SJSA1 (cell line): ENCODE measurements around the gene PLA2G5. TPM values are rescaled to one million over a fixed set of nuclear protein-coding genes. Genes with fewer than 3 reads are reported as not detected.

Experiments used
- DNase-seq, 2 experiments: peaks; one replicate each; pipeline ENCODE4 v3.0.0-alpha.2; 2015 to 2020; ENCODE audit warnings: low spot score in 2 of 2, low read depth in 1 of 2
- H3K27ac ChIP-seq: fragments of 250-450 bp; sonication (Bioruptor Pico); 2 replicates; pipeline ENCODE4 v1.5.1; 2020; ENCODE audit warnings: mild to moderate bottlenecking, moderate library complexity
- H3K27me3 ChIP-seq: fragments of 250-450 bp; sonication (Bioruptor Pico); replicated peaks from 2 replicates; pipeline ENCODE4 v1.5.1; 2020; ENCODE audit warnings: mild to moderate bottlenecking, moderate library complexity
- H3K36me3 ChIP-seq: fragments of 250-450 bp; sonication (Bioruptor Pico); 2 replicates; pipeline ENCODE4 v1.5.1; 2020; ENCODE audit warnings: mild to moderate bottlenecking
- H3K4me1 ChIP-seq: fragments of 250-450 bp; sonication (Bioruptor Pico); replicated peaks from 2 replicates; pipeline ENCODE4 v1.6.1; 2021; ENCODE audit warnings: mild to moderate bottlenecking
- H3K4me3 ChIP-seq: fragments of 250-450 bp; sonication (Bioruptor Pico); 2 replicates; pipeline ENCODE4 v1.5.1; 2020; ENCODE audit warnings: mild to moderate bottlenecking
- H3K9me3 ChIP-seq: fragments of 250-450 bp; sonication (Bioruptor Pico); replicated peaks from 2 replicates; pipeline ENCODE4 v1.5.1; 2020; ENCODE audit warnings: mild to moderate bottlenecking
- total RNA-seq: library from RNA; depleted of rRNA; stranded (reverse); fragments of >200 nt; shearing (Covaris generic); gene quantifications from 2 replicates; pipeline ENCODE4 v1.2.3, GENCODE V29; 2014; rRNA removed

Gene PLA2G5
- total RNA-seq, 1 experiment from 2014 or later = not detected

DNA sequence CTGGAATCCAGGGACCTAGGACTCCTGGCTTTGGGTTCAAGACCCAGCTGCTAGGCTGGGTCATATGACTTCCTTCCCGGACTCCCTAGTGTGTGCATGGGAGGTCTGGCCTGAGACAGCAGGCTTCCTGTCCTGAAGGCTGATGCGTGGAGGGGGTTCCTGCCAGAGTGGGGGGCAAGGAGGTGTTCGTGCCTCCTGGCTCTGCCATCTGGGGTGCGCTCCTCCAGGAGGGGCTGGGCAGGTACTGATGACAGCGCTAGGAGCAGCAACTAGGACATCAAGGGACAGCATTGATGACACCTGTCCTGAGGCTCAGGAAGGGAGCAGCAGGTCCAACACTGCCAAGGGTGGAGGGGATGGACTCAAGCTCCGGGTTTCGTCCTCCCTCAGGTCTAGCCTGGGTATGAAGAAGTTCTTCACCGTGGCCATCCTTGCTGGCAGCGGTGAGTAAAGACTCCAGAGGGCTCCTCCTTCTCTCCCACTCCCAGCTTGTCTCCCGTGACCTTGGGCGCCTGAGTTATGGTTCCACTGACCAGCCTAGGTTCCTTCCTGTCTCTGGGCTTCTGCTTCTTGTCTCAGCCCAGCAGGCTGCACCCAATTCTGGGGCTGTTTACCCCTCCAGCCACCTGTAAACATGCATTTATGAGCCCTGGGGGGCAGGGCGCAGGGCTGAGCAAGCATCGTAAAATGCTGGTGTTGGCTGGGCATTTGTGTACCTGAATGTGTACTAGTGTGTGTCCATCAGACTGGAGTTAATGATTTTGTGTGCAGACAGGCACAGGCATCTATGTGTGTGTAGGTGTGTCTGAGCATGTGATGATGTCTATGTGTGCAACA lies 70.0 kb downstream of the PLA2G5 start:
- Histone ChIP-seq H3K27me3 (no peaks in the 10 kb centered on the region; the same call in 1 of the 2 replicates), H3K27ac (no peak overlapping the region), H3K36me3 (no peaks in the 10 kb centered on the region), H3K4me1 (no peaks in the 10 kb centered on the region), H3K9me3 (no peaks in the 10 kb centered on the region), H3K4me3 (no peak overlapping the region)
- no peak for DNase-seq

DNA sequence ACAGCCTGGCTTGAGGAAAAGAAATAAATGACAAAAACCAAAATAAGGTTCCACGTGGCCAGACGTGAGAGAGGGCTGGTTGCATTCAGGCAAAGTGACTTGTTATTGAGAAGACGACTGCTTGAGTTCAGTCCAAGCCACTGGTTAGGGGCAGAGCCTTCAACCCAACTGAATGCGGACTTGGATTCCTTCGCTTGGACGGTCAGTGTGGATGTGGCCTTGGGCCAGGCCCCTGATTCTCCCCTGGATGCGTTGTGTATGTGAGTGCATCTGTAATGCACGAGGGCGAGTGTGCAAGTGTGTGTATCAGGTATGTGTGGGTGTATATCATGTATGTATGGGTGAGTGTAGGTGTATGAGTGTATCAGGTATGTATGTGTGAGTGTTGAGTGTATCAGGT lies 71.0 kb downstream of the PLA2G5 start:
- no peak overlapping the region for H3K27ac ChIP-seq
- no peak overlapping the region for H3K4me3 ChIP-seq
- no peaks in the 10 kb centered on the region; the same call in 1 of the 2 replicates for H3K27me3 ChIP-seq
- DNase-seq = no peak
- H3K36me3 ChIP-seq = no peaks in the 10 kb centered on the region
- no peaks in the 10 kb centered on the region for H3K9me3 ChIP-seq
- H3K4me1 ChIP-seq = no peaks in the 10 kb centered on the region

DNA sequence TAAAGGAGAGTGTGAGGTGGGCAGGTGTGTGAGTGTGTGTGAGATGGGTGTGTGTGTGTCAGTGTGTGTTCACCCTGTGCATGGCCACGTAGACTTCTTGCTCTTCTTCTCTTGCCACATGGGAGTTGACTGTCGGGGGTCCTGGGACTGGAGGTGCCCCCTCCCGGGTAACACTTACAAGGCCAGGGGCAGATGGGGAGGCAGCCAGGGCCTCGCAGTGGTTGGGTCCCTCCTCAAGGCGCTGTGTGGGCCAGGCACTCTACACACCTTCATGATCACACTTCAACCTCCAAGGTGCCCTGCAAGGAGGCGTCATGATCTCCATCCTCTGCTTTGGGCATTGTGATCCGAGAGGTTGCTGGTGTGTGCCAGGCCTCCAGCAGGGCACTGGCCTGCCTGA lies 71.5 kb downstream of the PLA2G5 start:
- no peak overlapping the region for H3K4me3 ChIP-seq
- H3K27me3 ChIP-seq = no peaks in the 10 kb centered on the region; the same call in 1 of the 2 replicates
- no peaks in the 10 kb centered on the region for H3K9me3 ChIP-seq
- H3K36me3 ChIP-seq = no peaks in the 10 kb centered on the region
- H3K27ac ChIP-seq = no peak overlapping the region
- no peaks in the 10 kb centered on the region for H3K4me1 ChIP-seq
- no peak for DNase-seq

Other genes with a start within 250 kb of the PLA2G5 start
- gene OTUD3, start 187.8 kb upstream of the PLA2G5 start, total RNA-seq = 6.8 and 10.1 TPM in 2 replicates
- gene PLA2G2E, start 146.6 kb upstream of the PLA2G5 start, total RNA-seq = not detected in 2 replicates
- gene PLA2G2A, start 90.6 kb upstream of the PLA2G5 start, total RNA-seq = not detected in 2 replicates
- gene PLA2G2D, start 49.3 kb downstream of the PLA2G5 start, total RNA-seq = not detected in 2 replicates
- not detected in 2 replicates for gene PLA2G2F, start 69.1 kb downstream of the PLA2G5 start, total RNA-seq
- not detected in 2 replicates for gene UBXN10, start 115.9 kb downstream of the PLA2G5 start, total RNA-seq
- gene PLA2G2C, start 116.3 kb downstream of the PLA2G5 start, total RNA-seq = not detected in 2 replicates
- not detected in 2 replicates for gene VWA5B1, start 220.7 kb downstream of the PLA2G5 start, total RNA-seq